ENCODE data around the gene MORC2.

GRCh38 chr22:30892286-30892685 lies 76.3 kb downstream of the MORC2 start:
- TF ChIP-seq EZH2 (IDR thresholded peaks at IDR 0.05) (no peak), POLR2AphosphoS5 (IDR thresholded peaks at IDR 0.05; ENCODE audit: borderline replicate concordance, low read depth, low read length) (no peak)

All from SK-N-MC (cell line).